NCI-H345 (cell line): Measurements from ENCODE around the gene MAP3K15.

Source experiments
- DNase-seq: peaks from one replicate; lab custom pipeline; 2025; lab: John Stamatoyannopoulos, UW

The MAP3K15 gene

GRCh38 chrX:19389227-19389845, 126.0 kb downstream of the MAP3K15 start:
- DNase-seq = no peak

GRCh38 chrX:19388741-19389140, 126.6 kb downstream of the MAP3K15 start:
- DNase-seq = no peak

- DNase-seq = peak; percentile 64
These were observed 127.1 kb downstream of the MAP3K15 start for GRCh38 chrX:19388064-19388679.

- no peak for DNase-seq
These were observed 128.6 kb downstream of the MAP3K15 start for GRCh38 chrX:19386679-19387078.

GRCh38 chrX:19382555-19383145, 132.7 kb downstream of the MAP3K15 start:
- peak; percentile 62 for DNase-seq

GRCh38 chrX:19381326-19381725, 134.0 kb downstream of the MAP3K15 start:
- no peak for DNase-seq

- no peak for DNase-seq
These were observed 137.5 kb downstream of the MAP3K15 start for GRCh38 chrX:19377799-19378198.

GRCh38 chrX:19375546-19375945, 139.8 kb downstream of the MAP3K15 start:
- DNase-seq = no peak

- no peak for DNase-seq
These were observed 141.9 kb downstream of the MAP3K15 start for GRCh38 chrX:19373351-19373891.

GRCh38 chrX:19372547-19373331, 142.6 kb downstream of the MAP3K15 start:
- DNase-seq = no peak

- DNase-seq = peak; percentile 56
These were observed 143.2 kb downstream of the MAP3K15 start for GRCh38 chrX:19372170-19372546.

GRCh38 chrX:19370061-19370460, 145.2 kb downstream of the MAP3K15 start:
- no peak for DNase-seq

GRCh38 chrX:19368576-19368975, 146.7 kb downstream of the MAP3K15 start:
- no peak for DNase-seq

- no peak for DNase-seq
These were observed 153.6 kb downstream of the MAP3K15 start for GRCh38 chrX:19361701-19362100.

GRCh38 chrX:19360903-19361302, 154.4 kb downstream of the MAP3K15 start:
- DNase-seq = no peak

- no peak for DNase-seq
These were observed 156.8 kb downstream of the MAP3K15 start for GRCh38 chrX:19358521-19358920.

GRCh38 chrX:19354625-19355024, 160.7 kb downstream of the MAP3K15 start:
- no peak for DNase-seq

- DNase-seq = no peak
These were observed 164.3 kb downstream of the MAP3K15 start for GRCh38 chrX:19350941-19351384.

GRCh38 chrX:19349264-19349663, 166.0 kb downstream of the MAP3K15 start:
- no peak for DNase-seq

GRCh38 chrX:19347916-19348315, 167.4 kb downstream of the MAP3K15 start:
- no peak for DNase-seq

GRCh38 chrX:19344661-19345060, 170.6 kb downstream of the MAP3K15 start:
- no peak for DNase-seq
